VCaP (cell line): ENCODE data around the gene RRP9.

Source experiments
- H3K27ac ChIP-seq: fragments of 450-650 bp; 2 replicates; pipeline ENCODE4 v1.5.1; 2017
- CTCF ChIP-seq: fragments of 450-650 bp; conservative IDR thresholded peaks from 2 replicates; pipeline ENCODE4 v1.5.1; 2017; ENCODE audit warnings: mild to moderate bottlenecking, moderate library complexity

The RRP9 gene

DNA sequence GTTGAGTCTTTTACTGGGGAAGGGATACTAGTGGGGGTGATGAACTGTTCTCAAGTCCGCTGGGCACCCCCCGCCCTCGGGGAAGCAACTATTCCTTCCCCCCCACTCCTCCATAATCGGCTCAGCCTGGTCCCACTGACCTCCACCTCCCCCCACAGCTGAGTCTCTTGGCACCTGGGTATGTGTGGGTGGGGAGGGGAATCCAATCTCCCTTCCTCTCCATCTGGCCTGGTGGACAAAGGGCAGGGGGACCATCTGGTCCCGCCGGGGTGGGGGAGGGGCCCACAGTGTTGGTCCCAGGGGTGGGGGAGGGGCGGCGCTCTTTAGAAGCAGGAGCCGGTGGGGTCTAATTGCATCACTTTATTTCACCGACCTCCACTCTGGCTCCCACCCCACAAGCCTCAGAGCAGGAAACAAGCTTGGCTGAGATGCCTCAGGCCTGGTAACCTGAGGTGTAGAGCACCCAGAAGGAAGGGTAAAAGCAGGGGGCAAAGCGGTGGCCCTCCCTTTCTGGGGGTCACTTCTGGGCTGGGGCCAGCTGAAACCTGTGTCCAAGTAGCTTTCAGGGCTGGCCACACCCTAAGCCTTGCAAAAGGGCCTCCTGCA lies 26.6 kb upstream of the RRP9 start:
- H3K27ac ChIP-seq: peak overlapping the region; percentile 90
- no peak for TF ChIP-seq CTCF

DNA sequence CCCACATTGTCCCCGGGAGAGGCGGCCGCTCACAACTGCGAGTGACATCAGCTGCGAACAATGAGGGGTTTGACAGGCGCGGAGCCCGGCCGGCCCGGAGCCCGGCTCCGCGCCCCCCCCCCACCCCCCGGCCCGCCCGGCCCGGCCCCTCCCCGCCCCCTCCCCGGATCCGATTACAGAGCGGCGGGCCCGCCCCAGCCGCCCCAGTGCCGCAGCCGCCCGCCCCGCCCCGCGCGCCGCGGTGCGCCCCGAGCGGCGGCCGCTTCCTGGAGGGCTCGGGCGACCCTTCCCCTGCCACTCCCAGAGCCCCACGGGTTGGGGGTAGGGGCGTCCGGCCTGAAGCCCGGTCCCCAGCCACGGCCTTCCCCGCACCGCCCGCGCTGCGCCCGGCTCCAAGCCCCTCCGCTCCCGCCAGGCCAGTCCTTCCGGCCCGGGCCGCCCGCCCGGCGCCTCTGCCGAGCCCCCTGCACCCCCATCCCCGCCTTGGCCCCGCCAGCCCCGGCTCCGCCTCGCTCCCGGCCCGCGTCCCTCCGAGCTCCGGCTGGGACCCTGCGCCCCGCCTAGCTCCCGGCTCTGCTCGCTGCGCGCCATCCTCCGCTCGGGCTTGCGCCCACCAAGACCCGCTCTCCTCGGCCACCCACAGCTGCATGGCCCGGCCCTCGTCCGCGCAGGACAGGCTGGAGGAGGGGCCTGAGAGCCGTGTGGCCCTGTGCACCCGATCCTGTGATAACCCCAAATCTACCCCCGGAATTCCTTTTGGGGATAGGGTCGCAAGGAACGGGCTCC lies 25.9 kb upstream of the RRP9 start, which contains the start of gene PCBP4:
Gene PCBP4, minus strand, starts transcription at position 71 of the 786 bp plus-strand sequence. CDS start 6,214 bp downstream, outside the sequence.
- no peak for TF ChIP-seq CTCF
- peak within 1 kb of the TSS; percentile 90 for H3K27ac ChIP-seq

- H3K27ac ChIP-seq: peak overlapping the region; percentile 90
- TF ChIP-seq CTCF: no peak
Measured at GRCh38 chr3:51966922-51967383, 25.2 kb upstream of the RRP9 start.

DNA sequence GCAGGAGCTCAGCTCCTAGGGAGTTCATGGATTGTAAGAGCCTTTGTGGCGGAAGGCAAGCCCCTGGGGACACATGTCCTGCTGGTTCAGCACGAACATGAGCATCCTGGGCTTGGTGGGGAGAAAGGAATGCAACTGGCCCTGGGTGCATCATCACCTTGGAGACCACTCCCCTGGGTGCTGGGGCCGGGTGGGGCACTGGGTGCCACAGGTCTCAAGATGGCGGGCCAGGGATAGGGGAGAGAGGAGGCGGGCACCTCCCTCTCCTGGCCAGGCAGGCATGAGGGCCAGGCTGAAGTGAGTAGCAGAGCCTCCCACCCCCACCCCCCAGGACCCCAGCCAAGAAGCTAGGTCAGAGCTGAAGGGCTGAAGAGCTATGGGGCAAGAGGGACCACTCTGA lies 24.8 kb upstream of the RRP9 start:
- TF ChIP-seq CTCF: no peak
- H3K27ac ChIP-seq: peak overlapping the region; percentile 90

- TF ChIP-seq CTCF: no peak
- H3K27ac ChIP-seq: no peak overlapping the region
Measured at GRCh38 chr3:51966016-51966415, 24.3 kb upstream of the RRP9 start.

- TF ChIP-seq CTCF: no peak
- no peak overlapping the region for H3K27ac ChIP-seq
Measured at GRCh38 chr3:51964521-51964920, 22.8 kb upstream of the RRP9 start.

DNA sequence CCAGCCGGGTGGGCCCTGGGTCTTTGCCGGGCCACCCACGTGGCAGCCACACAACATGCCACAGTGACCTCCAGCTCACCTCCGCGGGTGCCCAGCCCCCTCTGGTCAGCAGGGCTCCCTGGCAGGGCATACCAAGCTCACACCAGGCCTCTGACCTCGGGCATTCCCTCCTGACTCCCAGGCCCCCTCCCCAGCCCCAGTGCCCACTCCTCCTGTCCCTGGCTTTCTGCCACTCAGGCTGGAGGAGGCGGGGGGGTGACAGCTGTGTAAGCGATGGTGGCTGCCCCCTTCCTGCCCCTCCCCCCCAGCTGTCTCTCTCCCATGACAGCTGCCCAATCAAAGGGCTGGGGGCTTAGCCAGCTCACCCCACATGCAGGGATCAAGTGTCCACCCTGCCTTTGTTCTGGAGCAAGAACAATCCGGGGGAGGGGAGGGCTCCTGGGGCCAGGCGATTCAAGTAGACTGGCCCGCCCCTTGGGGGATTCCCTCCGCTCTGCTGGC lies 22.3 kb upstream of the RRP9 start:
- no peak for TF ChIP-seq CTCF
- H3K27ac ChIP-seq: no peak overlapping the region
